Activated naive CD4-positive, alpha-beta T cell treated with anti-CD3 and anti-CD28 coated beads for 36 hours (primary cell): Measurements from ENCODE around the gene NR1H3. TPM values are rescaled to one million over a fixed set of nuclear protein-coding genes. Genes with fewer than 3 reads are reported as not detected.
A peak's percentile ranks its signal among the peaks of the same experiment; 100 is the strongest.

Experiments
- CTCF ChIA-PET: fragments of 350-600 bp; sonication (Branson Sonifier 250); formaldehyde crosslinking; loops from one replicate; lab custom pipeline; 2021; ENCODE audit warnings: antibody characterized with exemption; lab: Charles Lee
- DNase-seq: peaks from one replicate; pipeline ENCODE4 v3.0.0-alpha.2; 2020
- H3K27ac Mint-ChIP-seq: one replicate; pipeline ENCODE4 v1.8.0; 2021; ENCODE audit warnings: mild to moderate bottlenecking, mixed read lengths
- H3K27me3 Mint-ChIP-seq: one replicate; pipeline ENCODE4 v1.8.0; 2021; ENCODE audit warnings: low read depth, mixed read lengths
- H3K36me3 Mint-ChIP-seq: one replicate; pipeline ENCODE4 v1.8.0; 2021; ENCODE audit warnings: low read depth, mixed read lengths
- H3K4me1 Mint-ChIP-seq: one replicate; pipeline ENCODE4 v1.8.0; 2021; ENCODE audit warnings: low read depth, mixed read lengths
- H3K4me3 Mint-ChIP-seq: one replicate; pipeline ENCODE4 v1.8.0; 2021; ENCODE audit warnings: mild to moderate bottlenecking, moderate library complexity, mixed read lengths
- H3K9me3 Mint-ChIP-seq: one replicate; pipeline ENCODE4 v1.8.0; 2021; ENCODE audit warnings: mixed read lengths
- intact Hi-C: fragments of 100-400 bp; cut with micrococcal nuclease; formaldehyde crosslinking; loops from one replicate; pipeline ENCODE4 v1.15.1; 2023
- total RNA-seq, 2 experiments: library from RNA; stranded (reverse); gene quantifications; one replicate each; pipeline ENCODE4 v1.2.3, GENCODE V29; 2021

NR1H3 gene
- total RNA-seq, 2 experiments from 2014 or later: 10.4 to 11.3 TPM

GRCh38 chr11:47245611-47246357 is 12.0 kb upstream of the NR1H3 start:
- no peaks in the 10 kb centered on the region for H3K9me3 Mint-ChIP-seq
- intact Hi-C loops: no loop called here
- peaks cover 29% of the 10 kb centered on the region for H3K36me3 Mint-ChIP-seq
- H3K27me3 Mint-ChIP-seq: no peaks in the 10 kb centered on the region
- no peak for DNase-seq
- H3K4me1 Mint-ChIP-seq: peaks cover 24% of the 10 kb centered on the region
- CTCF ChIA-PET: interaction anchor here (0.7 to 1.5 kb wide), 3 partner anchors 14 to 66 kb away, joined by 3 read pairs; no protein-coding TSS in a partner anchor
- no peak overlapping the region for H3K4me3 Mint-ChIP-seq
- no peak overlapping the region for H3K27ac Mint-ChIP-seq

GRCh38 chr11:47247502-47247901 is 10.3 kb upstream of the NR1H3 start:
- Mint-ChIP-seq H3K27me3 (no peaks in the 10 kb centered on the region), H3K4me1 (peaks cover 24% of the 10 kb centered on the region), H3K9me3 (no peaks in the 10 kb centered on the region), H3K4me3 (peak overlapping the region; percentile 99), H3K36me3 (peaks cover 16% of the 10 kb centered on the region), H3K27ac (no peak overlapping the region)
- intact Hi-C loops: no loop called here
- CTCF ChIA-PET: interaction anchor here (0.6 to 3.1 kb wide), 12 partner anchors 12 to 370 kb away, joined by 3 to 11 read pairs (median 5); partner anchors contain the start of gene ARFGAP2
- no peak for DNase-seq

DNA sequence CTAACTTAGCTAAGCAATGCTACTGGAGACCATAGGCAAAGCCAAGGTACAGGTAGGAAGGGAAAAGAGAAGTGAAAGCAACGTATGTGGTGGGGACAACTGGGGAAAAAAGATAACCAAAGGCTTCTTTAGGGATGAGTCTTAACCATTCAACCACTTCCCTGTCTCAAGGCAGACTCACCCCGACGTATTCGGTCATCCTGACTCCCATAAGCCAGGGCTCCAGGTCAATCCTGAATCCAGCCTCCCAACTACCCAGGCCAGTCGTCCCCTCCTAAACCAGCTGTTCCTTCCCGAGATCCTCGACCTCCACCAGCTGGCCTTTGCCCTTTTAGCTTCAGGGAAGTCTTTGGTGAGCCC is 9.5 kb upstream of the NR1H3 start:
- Mint-ChIP-seq H3K27me3 (no peaks in the 10 kb centered on the region), H3K4me1 (peaks cover 24% of the 10 kb centered on the region), H3K4me3 (peak overlapping the region; percentile 99), H3K36me3 (peaks cover 15% of the 10 kb centered on the region), H3K9me3 (no peaks in the 10 kb centered on the region), H3K27ac (peak overlapping the region; percentile 97)
- CTCF ChIA-PET: interaction anchor here (0.6 to 3.1 kb wide), 13 partner anchors 10 to 369 kb away, joined by 3 to 23 read pairs (median 5); partner anchors contain the start of genes ARFGAP2 and NR1H3
- intact Hi-C loops: loop anchor here (1.0 kb wide), 6 partner anchors 21 to 312 kb away; partner anchors contain the start of genes CELF1, CSTPP1, DDB2 and SLC39A13
- DNase-seq: no peak

GRCh38 chr11:47248664-47249377 is 9.0 kb upstream of the NR1H3 start, which contains the start of gene ACP2:
TSS of gene ACP2 (minus strand) at chr11:47248814. CDS start at chr11:47248789, 25 bp downstream.
- peaks cover 11% of the 10 kb centered on the region for H3K36me3 Mint-ChIP-seq
- no peaks in the 10 kb centered on the region for H3K27me3 Mint-ChIP-seq
- peak within 1 kb of the TSS; percentile 97 for H3K27ac Mint-ChIP-seq
- H3K4me3 Mint-ChIP-seq: peak within 1 kb of the TSS; percentile 99
- CTCF ChIA-PET: interaction anchor here (0.6 to 3.1 kb wide), 14 partner anchors 10 to 331 kb away, joined by 3 to 23 read pairs (median 5); partner anchors contain the start of genes ARFGAP2 and NR1H3
- peak; percentile 94 for DNase-seq
- H3K4me1 Mint-ChIP-seq: peaks cover 24% of the 10 kb centered on the region
- intact Hi-C loops: loop anchor here (1.0 kb wide), 6 partner anchors 20 to 313 kb away; partner anchors contain the start of genes CELF1, CSTPP1, DDB2 and SLC39A13
- no peaks in the 10 kb centered on the region for H3K9me3 Mint-ChIP-seq

GRCh38 chr11:47249378-47249715 is 8.4 kb upstream of the NR1H3 start:
- Mint-ChIP-seq H3K4me3 (peak overlapping the region; percentile 99), H3K9me3 (no peaks in the 10 kb centered on the region), H3K36me3 (peaks cover 7% of the 10 kb centered on the region), H3K27ac (peak overlapping the region; percentile 97), H3K27me3 (no peaks in the 10 kb centered on the region), H3K4me1 (peaks cover 24% of the 10 kb centered on the region)
- DNase-seq: no peak
- intact Hi-C loops: no loop called here
- CTCF ChIA-PET: interaction anchor here (0.6 to 3.1 kb wide), 8 partner anchors 9 to 307 kb away, joined by 3 to 23 read pairs (median 5); partner anchors contain the start of genes ARFGAP2 and NR1H3

DNA sequence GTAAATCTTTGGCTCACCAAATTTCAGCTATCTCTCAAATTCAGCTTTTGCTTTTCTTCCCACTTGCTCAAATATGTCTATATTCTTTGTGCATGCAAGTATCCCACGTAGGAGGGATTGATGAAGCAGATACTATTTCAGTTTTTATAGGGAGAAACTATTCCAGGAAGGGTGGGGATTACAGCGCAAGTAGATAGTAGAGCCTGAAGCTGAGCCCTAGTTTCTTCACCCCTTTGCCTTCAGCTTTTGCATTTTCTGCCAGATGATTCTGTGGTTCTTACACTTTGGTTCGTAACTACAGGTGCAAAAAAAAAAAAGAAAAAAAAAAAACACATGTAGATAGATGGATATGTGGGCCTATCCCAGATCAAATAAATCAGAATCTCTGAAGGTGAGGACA is 6.0 kb upstream of the NR1H3 start:
- CTCF ChIA-PET: interaction anchor here (0.7 kb wide), 1 partner anchor 41 kb away, joined by 4 read pairs; no protein-coding TSS in a partner anchor
- H3K4me3 Mint-ChIP-seq: no peak overlapping the region
- DNase-seq: no peak

DNA sequence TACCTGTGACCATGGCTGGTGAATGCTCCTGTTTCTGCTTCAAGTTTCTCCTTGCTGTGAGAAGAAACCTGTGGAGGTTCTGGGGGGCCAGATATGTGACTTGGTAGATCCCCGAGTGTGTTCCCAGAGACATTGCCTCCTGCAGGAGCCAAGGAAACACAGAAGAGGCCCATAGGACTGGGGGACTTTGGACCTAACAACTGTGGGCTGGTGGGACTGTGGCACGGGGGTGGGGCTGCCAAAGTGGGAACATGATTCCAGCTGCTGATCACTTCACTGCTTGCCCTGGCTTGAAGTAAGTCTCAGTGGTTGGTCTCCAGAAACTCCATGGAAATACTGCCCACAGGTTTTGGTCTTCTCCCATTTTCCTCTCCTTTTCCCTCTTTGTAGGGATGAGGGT is 4.1 kb upstream of the NR1H3 start:
- intact Hi-C loops: no loop called here

More for the DNA sequence above, 6.0 kb upstream of the NR1H3 start:
- Mint-ChIP-seq H3K9me3 (no peaks in the 10 kb centered on the region), H3K4me1 (peaks cover 24% of the 10 kb centered on the region), H3K36me3 (no peaks in the 10 kb centered on the region), H3K27ac (no peak overlapping the region), H3K27me3 (no peaks in the 10 kb centered on the region)
- intact Hi-C loops: no loop called here

GRCh38 chr11:47254386-47254785 is 3.4 kb upstream of the NR1H3 start:
- no peak for DNase-seq
- Mint-ChIP-seq H3K27me3 (no peaks in the 10 kb centered on the region), H3K27ac (no peak overlapping the region), H3K4me1 (peaks cover 11% of the 10 kb centered on the region), H3K36me3 (no peaks in the 10 kb centered on the region), H3K4me3 (no peak overlapping the region), H3K9me3 (no peaks in the 10 kb centered on the region)
- intact Hi-C loops: no loop called here
- CTCF ChIA-PET: interaction anchor here (0.6 kb wide), 1 partner anchor 322 kb away, joined by 4 read pairs; no protein-coding TSS in a partner anchor

More for the DNA sequence above, 4.1 kb upstream of the NR1H3 start:
- Mint-ChIP-seq H3K4me3 (no peak overlapping the region), H3K36me3 (no peaks in the 10 kb centered on the region), H3K4me1 (peaks cover 11% of the 10 kb centered on the region), H3K27me3 (no peaks in the 10 kb centered on the region), H3K9me3 (no peaks in the 10 kb centered on the region), H3K27ac (no peak overlapping the region)
- no peak for DNase-seq
- CTCF ChIA-PET: interaction anchor here (0.6 kb wide), 1 partner anchor 323 kb away, joined by 4 read pairs; no protein-coding TSS in a partner anchor

DNA sequence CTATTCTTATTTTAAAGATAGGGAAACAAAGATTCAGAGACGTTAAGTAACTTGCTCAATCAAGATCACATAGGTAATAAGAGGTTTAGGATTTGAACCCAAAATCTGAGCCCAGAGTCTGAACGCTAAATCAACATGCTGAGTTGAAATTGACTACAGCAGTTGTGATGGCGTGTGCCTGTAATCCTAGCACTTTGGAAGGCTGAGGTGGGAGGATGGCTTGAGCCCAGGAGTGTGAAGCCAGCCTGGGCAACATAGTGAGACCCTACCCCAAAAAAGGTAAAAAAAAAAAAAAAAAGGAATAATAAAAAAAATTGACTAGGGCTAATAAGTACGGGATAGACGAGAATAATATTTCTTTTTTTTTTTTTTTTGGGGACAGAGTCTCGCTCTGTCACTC is 1.4 kb upstream of the NR1H3 start:
- no peak for DNase-seq
- CTCF ChIA-PET: no interaction called here
- Mint-ChIP-seq H3K36me3 (no peaks in the 10 kb centered on the region), H3K4me3 (no peak overlapping the region), H3K9me3 (no peaks in the 10 kb centered on the region), H3K27me3 (no peaks in the 10 kb centered on the region), H3K4me1 (peaks cover 8% of the 10 kb centered on the region), H3K27ac (no peak overlapping the region)
- intact Hi-C loops: no loop called here

DNA sequence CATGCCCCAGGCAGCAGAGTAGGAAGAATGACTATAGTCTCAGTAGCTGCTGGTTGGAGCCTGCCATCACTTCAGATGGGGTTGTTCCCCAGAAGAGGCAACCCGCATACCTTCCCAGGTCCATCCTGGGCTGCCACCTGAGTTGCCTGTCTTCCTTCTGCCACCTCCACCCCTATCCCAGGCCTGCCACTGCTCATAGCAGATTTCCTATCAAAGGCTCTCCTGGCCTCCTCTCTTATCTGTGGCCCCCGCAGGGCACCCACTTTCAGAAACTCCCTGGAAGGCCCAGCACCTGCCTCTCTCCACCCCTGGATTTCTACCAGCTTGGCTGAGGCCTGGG is 649 bp upstream of the NR1H3 start:
- no peaks in the 10 kb centered on the region for H3K36me3 Mint-ChIP-seq
- no peak overlapping the region for H3K27ac Mint-ChIP-seq
- CTCF ChIA-PET: interaction anchor here (2.8 to 4.0 kb wide), 2 partner anchors 8 to 15 kb away, joined by 19 to 23 read pairs; partner anchors contain the start of gene ACP2
- no peak overlapping the region for H3K4me3 Mint-ChIP-seq
- H3K9me3 Mint-ChIP-seq: no peaks in the 10 kb centered on the region
- H3K4me1 Mint-ChIP-seq: peaks cover 8% of the 10 kb centered on the region
- no peak for DNase-seq
- H3K27me3 Mint-ChIP-seq: no peaks in the 10 kb centered on the region
- intact Hi-C loops: no loop called here

GRCh38 chr11:47258317-47258902 is 614 bp downstream of the NR1H3 start:
- Mint-ChIP-seq H3K36me3 (no peaks in the 10 kb centered on the region), H3K27me3 (no peaks in the 10 kb centered on the region), H3K27ac (no peak overlapping the region), H3K4me1 (peaks cover 8% of the 10 kb centered on the region), H3K9me3 (no peaks in the 10 kb centered on the region), H3K4me3 (no peak overlapping the region)
- intact Hi-C loops: loop anchor here (2.0 kb wide), 1 partner anchor 82 kb away; the partner anchor contains the start of gene ARFGAP2
- CTCF ChIA-PET: interaction anchor here (1.0 to 4.0 kb wide), 9 partner anchors 9 to 78 kb away, joined by 5 to 56 read pairs (median 8); partner anchors contain the start of genes ACP2 and ARFGAP2
- no peak for DNase-seq
